HG03095 (cell line): ENCODE results near the gene GPX6.
"Not testable (repeated sequence)": the region's sequence is repeated elsewhere in the genome, so short reads cannot be mapped to it uniquely, and the experiment has no call there.

Source experiments
- ATAC-seq: cut with Tn5 transposase; IDR thresholded peaks from one replicate; pipeline ENCODE4 v1.9.1; 2021; ENCODE audit warnings: moderate library complexity; ENCODE audit not compliant: unreplicated experiment

The GPX6 gene

GRCh38 chr6:28525496-28526039, 10.0 kb upstream of the GPX6 start, which contains the start of gene GPX5:
Gene GPX5, plus strand, starts transcription at chr6:28525881. Its CDS starts 133 bp downstream, at chr6:28526014.
- no peak for ATAC-seq

- no peak for ATAC-seq
These were observed 7.6 kb upstream of the GPX6 start for GRCh38 chr6:28523241-28523622.

GRCh38 chr6:28522594-28523240, 7.1 kb upstream of the GPX6 start:
- no peak for ATAC-seq

- ATAC-seq = no peak
These were observed 2.4 kb upstream of the GPX6 start for GRCh38 chr6:28517964-28518363.

DNA sequence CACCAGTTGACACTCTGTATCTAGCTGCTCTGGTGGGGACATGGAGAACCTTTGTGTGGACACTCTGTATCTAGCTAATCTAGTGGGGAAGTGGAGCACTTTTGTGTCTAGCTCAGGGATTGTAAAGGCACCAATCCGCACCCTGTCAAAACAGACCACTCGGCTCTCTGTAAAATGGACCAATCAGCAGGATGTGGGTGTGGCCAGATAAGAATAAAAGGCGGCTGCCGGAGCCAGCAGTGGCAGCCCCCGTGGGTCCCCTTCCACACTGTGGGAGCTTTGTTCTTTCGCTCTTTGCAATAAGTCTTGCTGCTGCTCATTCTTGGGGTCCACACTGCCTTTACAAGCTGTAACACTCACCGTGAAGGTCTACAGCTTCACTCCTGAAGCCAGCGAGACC, 3.2 kb downstream of the GPX6 start:
- ATAC-seq = not testable (repeated sequence)

DNA sequence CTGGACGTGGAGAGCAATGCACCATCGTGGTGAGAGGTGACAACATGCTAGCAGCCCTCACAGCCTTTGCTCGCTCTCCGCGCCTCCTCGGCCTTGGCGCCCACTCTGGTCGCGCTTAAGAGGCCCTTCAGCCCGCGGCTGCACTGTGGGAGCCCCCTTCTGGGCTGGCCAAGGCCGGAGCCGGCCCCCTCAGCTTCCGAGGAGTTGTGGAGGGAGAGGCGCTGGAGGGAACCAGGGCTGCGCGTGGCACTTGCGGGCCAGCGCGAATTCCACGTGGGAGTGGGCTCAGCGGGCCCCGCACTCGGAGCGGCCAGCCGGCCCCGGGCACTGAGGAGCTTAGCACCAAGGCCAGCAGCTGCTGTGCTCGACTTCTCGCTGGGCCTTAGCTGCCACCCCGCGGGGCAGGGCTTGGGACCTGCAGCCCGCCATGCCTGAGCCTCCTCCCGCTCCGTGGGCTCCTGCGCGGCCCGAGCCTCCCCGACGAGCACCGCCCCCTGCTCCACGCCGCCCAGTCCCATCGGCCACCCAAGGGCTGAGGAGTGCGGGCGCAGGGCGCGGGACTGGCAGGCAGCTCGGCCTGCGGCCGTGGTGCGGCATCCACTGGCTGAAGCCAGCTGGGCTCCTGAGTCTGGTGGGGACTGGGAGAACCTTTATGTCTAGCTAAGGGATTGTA, 3.8 kb downstream of the GPX6 start:
- no peak for ATAC-seq

- ATAC-seq = no peak
These were observed 8.7 kb downstream of the GPX6 start for GRCh38 chr6:28506807-28507475.

DNA sequence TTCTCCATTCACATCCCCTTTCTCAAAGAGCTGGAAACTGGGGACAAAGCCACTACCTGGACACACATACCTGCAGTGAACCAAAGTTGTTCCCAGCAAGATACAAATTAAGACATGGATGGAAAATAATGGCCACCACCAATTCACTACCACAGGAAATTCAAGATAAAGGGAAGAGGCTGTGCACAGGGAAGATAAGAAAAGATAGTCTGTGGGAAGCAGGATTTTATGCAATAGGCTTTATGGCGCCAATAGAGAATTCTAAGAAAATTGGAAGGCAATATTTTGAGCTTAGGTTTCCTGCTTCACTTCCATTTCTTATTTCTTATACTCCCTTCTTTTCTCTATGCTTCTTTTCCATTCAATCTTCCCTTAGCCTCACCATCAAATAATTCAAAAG, 9.9 kb downstream of the GPX6 start:
- ATAC-seq = no peak

GRCh38 chr6:28502709-28503305, 12.8 kb downstream of the GPX6 start:
- not testable (repeated sequence) for ATAC-seq

DNA sequence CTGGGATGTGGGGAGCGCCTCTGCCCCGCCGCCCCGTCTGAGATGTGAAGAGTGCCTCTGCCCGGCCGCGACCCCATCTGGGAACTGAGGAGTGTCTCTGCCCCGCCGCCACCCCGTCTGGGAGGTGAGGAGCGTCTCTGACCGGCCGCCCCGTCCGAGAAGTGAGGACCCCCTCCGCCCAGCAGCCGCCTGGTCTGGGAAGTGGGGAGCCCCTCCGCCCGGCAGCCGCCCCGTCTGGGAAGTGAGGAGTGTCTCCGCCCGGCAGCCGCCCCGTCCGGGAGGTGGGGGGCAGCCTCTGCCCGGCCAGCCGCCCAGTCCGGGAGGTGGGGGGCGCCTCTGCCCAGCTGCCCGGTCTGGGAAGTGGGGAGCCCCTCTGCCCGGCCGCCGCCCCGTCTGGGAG, 13.5 kb downstream of the GPX6 start:
- not testable (repeated sequence) for ATAC-seq

- no peak for ATAC-seq
These were observed 14.3 kb downstream of the GPX6 start for GRCh38 chr6:28501259-28501658.

DNA sequence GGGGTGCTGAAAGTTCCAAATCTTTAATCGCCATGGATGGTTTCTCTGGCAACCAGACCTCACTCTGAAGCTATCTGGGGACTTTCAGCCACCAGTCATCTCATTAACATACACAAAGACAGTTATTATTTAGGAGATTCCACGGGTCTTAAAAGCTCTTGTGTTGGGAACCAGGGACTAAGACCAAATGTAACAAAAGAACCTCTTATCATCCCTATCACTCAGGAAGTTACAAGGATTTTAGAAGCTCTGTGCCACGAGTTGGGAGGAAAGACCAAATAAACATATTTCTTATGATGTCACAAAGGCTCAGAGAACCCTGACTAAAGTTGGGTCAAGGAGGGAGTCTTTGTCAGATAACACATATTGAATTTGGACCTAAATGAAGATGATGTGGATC, 17.7 kb downstream of the GPX6 start:
- ATAC-seq = no peak

DNA sequence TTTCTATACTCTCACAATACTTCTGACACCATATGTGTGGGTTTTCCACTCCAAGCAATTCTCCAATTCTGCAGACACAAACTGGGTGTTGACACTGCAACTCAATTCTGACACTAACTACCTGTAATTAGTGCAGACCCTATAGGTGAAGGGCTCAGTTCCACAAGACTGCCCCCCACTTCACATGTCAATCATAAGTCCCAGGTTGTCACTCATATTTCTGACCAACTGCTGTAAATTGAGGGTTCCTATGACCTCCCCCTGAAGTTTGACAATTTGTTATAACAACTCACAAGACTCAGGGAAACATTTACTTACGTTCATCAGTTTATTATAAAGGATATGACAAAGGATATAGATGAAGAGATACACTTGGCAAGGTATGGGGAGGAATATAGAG, 18.3 kb downstream of the GPX6 start:
- ATAC-seq = no peak

GRCh38 chr6:28496099-28496779, 19.4 kb downstream of the GPX6 start:
- no peak for ATAC-seq

DNA sequence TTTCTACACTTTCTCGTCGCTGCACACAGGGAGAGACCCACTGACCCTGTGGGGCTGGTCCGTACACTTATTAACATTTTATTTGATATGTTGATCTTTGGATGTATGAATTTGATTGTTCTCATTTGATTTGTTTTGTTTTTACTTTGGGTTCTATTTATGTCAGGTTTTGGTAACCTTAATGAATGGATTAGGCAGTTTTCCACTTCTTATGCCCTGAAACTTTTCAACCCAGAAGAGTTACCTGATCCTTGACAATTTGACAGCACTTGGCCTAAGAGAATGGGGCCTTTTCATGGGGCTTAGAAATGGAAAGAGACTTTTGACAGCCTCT, 23.6 kb downstream of the GPX6 start:
- ATAC-seq = no peak

DNA sequence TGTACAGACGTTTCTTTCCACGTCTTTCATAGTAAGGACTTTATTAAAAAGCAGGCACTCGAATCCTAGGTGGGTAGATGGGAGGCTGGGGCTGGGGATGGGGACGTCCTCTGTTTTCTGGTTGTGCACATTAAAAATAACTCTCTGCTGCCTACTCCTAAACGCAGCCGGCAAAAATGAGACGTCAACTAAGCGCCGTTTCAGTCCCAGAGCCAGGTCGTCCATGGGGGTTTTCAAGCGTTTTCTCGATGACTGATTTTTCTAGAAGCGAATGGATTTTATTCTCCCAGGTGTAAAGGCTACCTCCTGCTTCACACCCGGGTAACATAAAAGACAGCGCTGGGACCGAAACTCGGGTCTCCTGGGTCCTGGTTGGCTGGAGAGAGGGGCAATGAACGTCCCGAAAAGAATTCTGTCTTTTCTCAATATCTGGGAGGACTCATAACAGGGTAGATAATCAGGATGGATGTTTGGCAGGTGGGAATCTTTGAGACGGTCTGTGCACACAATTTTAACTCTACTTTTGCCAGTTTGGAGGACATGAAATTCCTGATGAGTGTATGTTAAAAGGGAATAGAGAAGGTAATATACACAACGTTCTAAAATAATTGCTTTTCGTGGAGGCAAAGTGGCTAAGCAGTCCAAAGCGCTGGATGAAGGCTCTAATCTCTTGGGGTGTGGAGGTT, 25.2 kb downstream of the GPX6 start:
- ATAC-seq = no peak

GRCh38 chr6:28489366-28490204, 26.0 kb downstream of the GPX6 start:
- peak; percentile 58 for ATAC-seq

DNA sequence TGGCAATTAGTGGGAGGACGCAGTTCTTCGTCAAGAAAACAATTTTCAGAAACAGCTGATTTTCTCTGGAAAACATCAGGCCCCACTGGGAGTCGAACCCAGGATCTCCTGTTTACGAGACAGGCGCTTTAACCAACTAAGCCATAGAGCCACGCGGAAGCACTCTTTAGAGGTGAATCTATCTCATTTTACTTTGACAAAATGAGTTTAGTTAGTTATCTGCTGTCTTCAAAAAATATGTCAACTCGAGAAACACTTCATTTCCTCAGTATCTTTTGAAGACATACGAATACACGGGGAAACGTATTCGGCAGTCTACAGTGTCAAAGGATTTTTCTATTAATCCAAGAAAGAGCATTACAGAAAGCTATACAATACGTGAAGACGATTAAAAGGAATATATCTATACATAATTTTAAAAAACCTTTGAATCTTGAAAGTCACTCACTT, 26.7 kb downstream of the GPX6 start:
- no peak for ATAC-seq

- no peak for ATAC-seq
These were observed 28.4 kb downstream of the GPX6 start for GRCh38 chr6:28486988-28487742.
